Loucy (cell line): ENCODE data around the gene GYG1.

Source experiments
- CTCF ChIP-seq: fragments of 200-600 bp; sonication (generic); conservative IDR thresholded peaks from 2 replicates; pipeline ENCODE4 v1.5.1; 2014; ENCODE audit warnings: mild to moderate bottlenecking, antibody characterized with exemption, low read length
- EZH2phosphoT487 ChIP-seq: fragments of 200-600 bp; IDR thresholded peaks from 2 replicates; pipeline ENCODE4 v1.6.1; 2018; ENCODE audit warnings: antibody characterized with exemption, mild to moderate bottlenecking, moderate library complexity, borderline replicate concordance

DNA sequence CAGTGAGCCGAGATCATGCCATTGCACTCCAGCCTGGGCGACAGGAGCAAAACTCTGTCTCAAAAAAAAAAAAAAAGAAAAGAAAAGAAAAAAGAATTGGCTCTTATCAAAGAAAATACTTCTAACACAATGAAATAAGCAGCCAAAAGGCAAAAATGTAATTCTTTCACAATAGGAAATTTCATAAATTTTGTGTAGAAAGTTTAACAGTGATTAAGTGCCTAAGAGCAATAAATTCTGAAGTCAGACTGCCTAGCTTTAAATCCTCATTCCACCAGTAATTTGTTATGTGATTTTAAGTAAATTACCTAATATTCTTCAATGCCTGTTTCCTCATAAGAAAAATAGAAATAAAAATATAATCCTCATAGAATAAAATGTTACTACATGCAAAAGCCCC lies 70.4 kb downstream of the GYG1 start:
- TF ChIP-seq CTCF (no peak), EZH2phosphoT487 (no peak)
